Ovary (tissue), 9 donors: ENCODE measurements around the gene RAB34. TPM values are rescaled to one million over a fixed set of nuclear protein-coding genes. Genes with fewer than 3 reads are reported as not detected.

Source experiments
- DNase-seq, 5 donors: peaks; one replicate each; pipeline ENCODE4 v3.0.0-alpha.2; 2019 to 2020
- H3K27ac ChIP-seq, 2 donors: fragments of 200-600 bp; one replicate each; pipeline versions ENCODE4 v1.5.1 to v1.8.0; 2019 to 2022
- H3K27me3 ChIP-seq: fragments of 200-600 bp; one replicate; pipeline ENCODE4 v1.8.0; 2022
- H3K36me3 ChIP-seq: fragments of 200-600 bp; sonication (generic); one replicate; pipeline ENCODE4 v1.5.1; 2019
- H3K4me1 ChIP-seq: one replicate; pipeline ENCODE4 v1.8.1; 2013; ENCODE audit warnings: mild to moderate bottlenecking, moderate library complexity; ENCODE audit not compliant: insufficient read depth
- H3K4me3 ChIP-seq: fragments of 200-600 bp; sonication (generic); one replicate; pipeline ENCODE4 v1.5.1; 2017
- H3K9me3 ChIP-seq, 2 donors: fragments of 200-600 bp in 1 of 2; sonication (generic) in 1 of 2; one replicate each; pipeline versions ENCODE4 v1.5.1 to v1.8.1; 2013 to 2019; ENCODE audit warnings: mild to moderate bottlenecking in 1 of 2, moderate library complexity in 1 of 2
- CTCF ChIP-seq, 3 donors: fragments of 450-650 bp in 2 of 3; fragments of 200-600 bp in 1 of 3; IDR thresholded peaks; one replicate each; pipeline versions ENCODE4 v1.5.1 to v1.8.0; 2016 to 2022; ENCODE audit warnings: antibody characterized with exemption in 3 of 3, mild to moderate bottlenecking in 1 of 3
- EP300 ChIP-seq: sonication (generic); formaldehyde crosslinking; IDR thresholded peaks from one replicate; pipeline ENCODE4 v1.6.1; 2017; ENCODE audit warnings: antibody characterized with exemption
- POLR2A ChIP-seq: fragments of 450-650 bp; IDR thresholded peaks from one replicate; pipeline ENCODE4 v1.6.1; 2017; ENCODE audit warnings: antibody characterized with exemption, mild to moderate bottlenecking, moderate library complexity
- WGBS, 3 donors: extraction: QIAGEN DNeasy Blood & Tissue Kit in 1 of 3; methylation state at CpG; one replicate each; pipeline versions ENCODE4 v1.1.5 to v1.1.7; 2013 to 2017; 5-methylcytosine and 5-hydroxymethylcytosine counted together
- intact Hi-C, 4 donors: fragments of 100-400 bp; cut with DNase I; formaldehyde crosslinking; loops; one replicate each; pipeline versions ENCODE4 v1.11.0 to v1.15.1; 2022 to 2023
- polyA plus RNA-seq, 2 donors: library from polyadenylated mRNA; stranded (reverse); fragments of 200-250 nt in 1 of 2; fragments of 350-450 nt in 1 of 2; fragmentation: Illumina TruSeq in 1 of 2; extraction: RNeasy Lipid Tissue Mini Kit (QIAGEN cat#74804) in 1 of 2; gene quantifications; one replicate each; pipeline ENCODE4 v1.2.3, GENCODE V29; 2013 to 2014
- total RNA-seq, 7 donors: library from RNA; depleted of rRNA in 2 of 7; stranded (reverse); fragments of >200 nt in 2 of 7; fragmentation: NEBNext Ultra II Directional in 3 of 7; extraction: Animal tissue kit (Norgen Biotek cat#: 25700) in 3 of 7; gene quantifications; one replicate each; pipeline versions ENCODE4 v1.1.0 to v1.2.4, GENCODE V29; 2016 to 2023
- donor health status: DM: no; HTN: no; CAD: no; lungs with moderate emphysema.
- donor health status: DM: no; HTN: no; CAD: no.
- donor health status: Bipolar disorder and iron deficiency.
- donor health status: DM: yes; HTN: yes; CAD: no.
- donor health status: DM: no; HTN: no; CAD: no.
- donor health status: DM: yes; HTN: yes; CAD: no.

RAB34 gene
- total and polyA plus RNA-seq, 9 donors: 149 to 222 (median 196) TPM

GRCh38 chr17:28712705-28713415, 4.8 kb downstream of the RAB34 start:
- no peak overlapping the region for H3K4me3 ChIP-seq
- H3K9me3 ChIP-seq: no peaks in the 10 kb centered on the region
- H3K27ac ChIP-seq: peak overlapping the region in 1 of 2 donors; percentile 95
- intact Hi-C loops: no loop called here
- peaks cover 10% of the 10 kb centered on the region for H3K4me1 ChIP-seq
- TF ChIP-seq CTCF (IDR thresholded peaks at IDR 0.05) (no peak), EP300 (no peak), POLR2A (no peak)
- no peaks in the 10 kb centered on the region for H3K27me3 ChIP-seq
- 59 to 70% (median 64%) methylated on average over 7 of the region's 7 CpGs for WGBS, 3 donors
- no peaks in the 10 kb centered on the region for H3K36me3 ChIP-seq
- DNase-seq: peak in 1 of 5 donors; percentile 24

- peak in 4 of 5 donors; percentile 55 to 72 (median 66) for DNase-seq
- peak overlapping the region; percentile 66 for H3K4me3 ChIP-seq
Observed at GRCh38 chr17:28712032-28712704, 5.5 kb downstream of the RAB34 start.

GRCh38 chr17:28711723-28712031, 6.0 kb downstream of the RAB34 start, which contains the start of gene PROCA1:
PROCA1 (minus strand) TSS chr17:28711888; CDS start chr17:28711660, 228 bp downstream.
- H3K27ac ChIP-seq: peak within 1 kb of the TSS; percentile 34 to 95
- peaks cover 8% of the 10 kb centered on the region for H3K4me1 ChIP-seq
- WGBS, 3 donors: 0 to 1% (median 1%) methylated on average over 19 to 20 of the region's 20 CpGs
- no peaks in the 10 kb centered on the region for H3K27me3 ChIP-seq
- no peaks in the 10 kb centered on the region for H3K9me3 ChIP-seq
- TF ChIP-seq POLR2A (no peak), CTCF (IDR thresholded peaks at IDR 0.05) (no peak)
- H3K4me3 ChIP-seq: peak within 1 kb of the TSS; percentile 66
- H3K36me3 ChIP-seq: no peaks in the 10 kb centered on the region
- intact Hi-C loops: no loop called here
- peak in 2 of 5 donors; percentile 85 for DNase-seq

More at GRCh38 chr17:28712032-28712704, 5.5 kb downstream of the RAB34 start:
- no peaks in the 10 kb centered on the region for H3K36me3 ChIP-seq
- H3K27me3 ChIP-seq: no peaks in the 10 kb centered on the region
- intact Hi-C loops: no loop called here
- 25 to 28% (median 26%) methylated on average over 34 of the region's 34 CpGs for WGBS, 3 donors
- TF ChIP-seq POLR2A (no peak), EP300 (no peak), CTCF (IDR thresholded peaks at IDR 0.05) (no peak)
- no peaks in the 10 kb centered on the region for H3K9me3 ChIP-seq
- peak overlapping the region; percentile 8 to 95 for H3K27ac ChIP-seq
- H3K4me1 ChIP-seq: peaks cover 10% of the 10 kb centered on the region

GRCh38 chr17:28710861-28711722, 6.6 kb downstream of the RAB34 start:
- 1% methylated on average over 64 to 74 of the region's 74 CpGs for WGBS, 3 donors
- intact Hi-C loops: no loop called here
- DNase-seq: peak; percentile 89 to 95 (median 94)

More at GRCh38 chr17:28710861-28711722, 6.6 kb downstream of the RAB34 start:
- Histone ChIP-seq H3K36me3 (no peaks in the 10 kb centered on the region), H3K27me3 (no peaks in the 10 kb centered on the region), H3K27ac (peak overlapping the region; percentile 34 to 95), H3K9me3 (no peaks in the 10 kb centered on the region), H3K4me1 (peaks cover 6% of the 10 kb centered on the region), H3K4me3 (peak overlapping the region; percentile 66)
- TF ChIP-seq POLR2A (peak; percentile 88), EP300 (no peak), CTCF (IDR thresholded peaks at IDR 0.05) (no peak)
